Right atrium auricular region (tissue), 2 donors: Measurements from ENCODE around the gene TMEM255B. TPM values are rescaled to one million over a fixed set of nuclear protein-coding genes. Genes with fewer than 3 reads are reported as not detected.
"Not testable (repeated sequence)": the region's sequence is repeated elsewhere in the genome, so short reads cannot be mapped to it uniquely, and the experiment has no call there.

Source experiments
- DNase-seq: peaks from one replicate; pipeline ENCODE4 v3.0.0-alpha.2; 2019; ENCODE audit warnings: low spot score
- H3K27ac ChIP-seq, 2 donors: fragments of 200-600 bp; sonication (generic); 1 replicate in 1 of 2; 2 replicates in 1 of 2; pipeline ENCODE4 v1.5.1; 2016 to 2019
- H3K27me3 ChIP-seq, 2 donors: fragments of 200-600 bp; sonication (generic); one replicate each; pipeline versions ENCODE4 v1.5.1 to v1.6.0; 2017 to 2019
- H3K36me3 ChIP-seq: fragments of 200-600 bp; sonication (generic); one replicate; pipeline ENCODE4 v1.5.1; 2016
- H3K4me1 ChIP-seq, 2 donors: fragments of 200-600 bp; sonication (generic); one replicate each; pipeline versions ENCODE4 v1.5.1 to v1.6.0; 2017 to 2019
- H3K4me3 ChIP-seq, 2 donors: fragments of 200-600 bp; sonication (generic); 1 replicate in 1 of 2; 2 replicates in 1 of 2; pipeline ENCODE4 v1.5.1; 2017 to 2019; ENCODE audit warnings: mild to moderate bottlenecking in 1 of 2, moderate library complexity in 1 of 2
- H3K9me3 ChIP-seq, 2 donors: fragments of 200-600 bp; sonication (generic); one replicate each; pipeline ENCODE4 v1.5.1; 2019
- total RNA-seq, 2 donors: library from RNA; depleted of rRNA; stranded (reverse); fragments of >200 nt; gene quantifications; one replicate each; pipeline ENCODE4 v1.1.0, GENCODE V29; 2016
- TF ChIP-seq, protein P1 (sequence below), 2 donors: fragments of 200-600 bp; sonication (generic); IDR thresholded peaks; one replicate each; pipeline ENCODE4 v1.5.1; 2019; ENCODE audit warnings: antibody characterized with exemption in 2 of 2

Gene TMEM255B
- total RNA-seq, 2 donors from 2014 or later: 5.2 to 6.0 TPM

DNA sequence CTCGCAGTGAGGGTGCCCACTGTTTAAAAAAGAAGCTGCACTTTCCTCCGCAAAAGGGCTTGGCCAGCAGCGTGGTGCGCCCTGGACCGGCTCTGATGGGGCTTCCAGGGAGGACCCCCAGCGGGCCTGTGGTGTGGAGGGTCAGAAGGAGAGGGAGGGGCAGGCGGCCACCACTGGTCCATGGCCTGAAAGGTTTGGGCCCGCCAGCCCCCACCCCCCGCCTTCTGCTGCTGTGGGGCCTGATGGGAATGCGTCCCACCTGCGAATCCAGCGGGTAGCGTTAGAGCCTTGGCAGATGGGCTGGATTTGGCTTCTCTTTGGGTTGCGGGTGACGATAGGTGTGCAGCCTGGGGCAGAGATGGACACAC is 34.7 kb downstream of the TMEM255B start:
- no peaks in the 10 kb centered on the region for H3K27me3 ChIP-seq
- H3K27ac ChIP-seq: no peak overlapping the region
- H3K4me3 ChIP-seq: no peak overlapping the region
- no peaks in the 10 kb centered on the region for H3K9me3 ChIP-seq
- TF ChIP-seq, protein P1, sequence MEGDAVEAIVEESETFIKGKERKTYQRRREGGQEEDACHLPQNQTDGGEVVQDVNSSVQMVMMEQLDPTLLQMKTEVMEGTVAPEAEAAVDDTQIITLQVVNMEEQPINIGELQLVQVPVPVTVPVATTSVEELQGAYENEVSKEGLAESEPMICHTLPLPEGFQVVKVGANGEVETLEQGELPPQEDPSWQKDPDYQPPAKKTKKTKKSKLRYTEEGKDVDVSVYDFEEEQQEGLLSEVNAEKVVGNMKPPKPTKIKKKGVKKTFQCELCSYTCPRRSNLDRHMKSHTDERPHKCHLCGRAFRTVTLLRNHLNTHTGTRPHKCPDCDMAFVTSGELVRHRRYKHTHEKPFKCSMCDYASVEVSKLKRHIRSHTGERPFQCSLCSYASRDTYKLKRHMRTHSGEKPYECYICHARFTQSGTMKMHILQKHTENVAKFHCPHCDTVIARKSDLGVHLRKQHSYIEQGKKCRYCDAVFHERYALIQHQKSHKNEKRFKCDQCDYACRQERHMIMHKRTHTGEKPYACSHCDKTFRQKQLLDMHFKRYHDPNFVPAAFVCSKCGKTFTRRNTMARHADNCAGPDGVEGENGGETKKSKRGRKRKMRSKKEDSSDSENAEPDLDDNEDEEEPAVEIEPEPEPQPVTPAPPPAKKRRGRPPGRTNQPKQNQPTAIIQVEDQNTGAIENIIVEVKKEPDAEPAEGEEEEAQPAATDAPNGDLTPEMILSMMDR (IDR thresholded peaks at IDR 0.05): no peak
- H3K4me1 ChIP-seq: no peaks in the 10 kb centered on the region
- no peaks in the 10 kb centered on the region for H3K36me3 ChIP-seq
- DNase-seq: no peak

DNA sequence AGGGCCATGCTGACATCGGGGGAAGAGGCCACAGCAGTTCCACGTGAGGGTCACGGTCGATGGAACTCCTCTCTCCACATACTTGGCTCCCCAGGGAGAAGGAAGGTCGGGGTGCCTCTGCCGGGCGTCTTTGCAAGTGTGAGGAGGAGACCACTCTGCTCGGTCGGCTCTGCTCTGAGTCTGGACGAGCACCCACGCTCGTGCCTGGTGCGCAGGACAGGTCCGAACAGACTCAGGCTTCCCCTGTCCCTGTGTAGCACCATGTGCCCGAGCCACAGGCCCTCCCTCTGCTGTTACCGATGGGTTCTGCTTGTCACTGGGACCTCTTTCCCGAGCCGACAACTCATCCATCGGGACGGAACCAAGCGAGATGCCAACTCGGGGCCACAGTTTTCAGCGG is 35.1 kb downstream of the TMEM255B start:
- TF ChIP-seq, protein P1 (IDR thresholded peaks at IDR 0.05): no peak
- no peak for DNase-seq
- H3K9me3 ChIP-seq: no peaks in the 10 kb centered on the region

DNA sequence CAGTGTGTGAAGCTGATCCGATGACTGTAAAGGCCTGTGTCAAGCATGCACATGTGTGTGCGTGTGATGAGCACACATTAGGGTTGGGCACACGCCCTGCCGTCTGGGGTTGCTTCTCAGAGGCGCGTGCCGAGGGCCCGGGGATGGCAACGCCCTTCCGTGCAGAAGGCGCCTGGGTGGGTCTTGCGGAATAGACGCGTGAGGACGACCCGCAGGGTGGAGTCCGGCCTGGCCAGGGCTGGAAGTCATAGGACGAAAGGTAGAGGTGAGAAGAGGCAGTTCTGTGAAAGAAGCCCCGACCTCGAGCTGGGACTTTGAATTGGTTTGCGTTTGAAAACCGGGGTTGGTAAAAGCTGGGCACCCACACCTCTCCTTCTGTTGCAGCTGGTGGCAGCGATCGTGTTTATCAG is 35.7 kb downstream of the TMEM255B start:
- Histone ChIP-seq H3K4me3 (no peak overlapping the region), H3K27me3 (no peaks in the 10 kb centered on the region), H3K9me3 (no peaks in the 10 kb centered on the region), H3K27ac (no peak overlapping the region), H3K4me1 (no peaks in the 10 kb centered on the region), H3K36me3 (no peaks in the 10 kb centered on the region)
- no peak for DNase-seq
- TF ChIP-seq, protein P1 (IDR thresholded peaks at IDR 0.05): no peak

More for the DNA sequence above, 35.1 kb downstream of the TMEM255B start:
- Histone ChIP-seq H3K36me3 (no peaks in the 10 kb centered on the region), H3K27me3 (no peaks in the 10 kb centered on the region), H3K4me3 (no peak overlapping the region), H3K4me1 (no peaks in the 10 kb centered on the region), H3K27ac (no peak overlapping the region)

DNA sequence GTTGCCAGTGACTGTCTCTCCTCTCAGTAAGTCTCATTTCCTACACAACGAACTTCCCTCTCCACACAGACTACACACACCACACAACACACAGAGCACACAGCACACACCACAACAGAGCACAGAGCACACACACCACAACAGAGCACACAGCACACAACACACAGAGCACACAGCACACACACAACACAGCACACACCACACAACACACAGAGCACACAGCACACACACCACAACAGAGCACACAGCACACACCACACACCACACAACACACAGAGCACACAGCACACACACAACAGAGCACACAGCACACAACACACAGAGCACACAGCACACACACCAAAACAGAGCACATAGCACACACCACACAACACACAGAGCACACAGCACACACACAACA is 36.3 kb downstream of the TMEM255B start:
- not testable (repeated sequence) for H3K36me3 ChIP-seq, DNase-seq, H3K9me3 ChIP-seq, H3K4me3 ChIP-seq, H3K4me1 ChIP-seq, H3K27me3 ChIP-seq, H3K27ac ChIP-seq

GRCh38 chr13:113796211-113796963 is 37.4 kb downstream of the TMEM255B start:
- TF ChIP-seq, protein P1 (IDR thresholded peaks at IDR 0.05): no peak
- H3K4me3 ChIP-seq: no peak overlapping the region
- H3K9me3 ChIP-seq: no peaks in the 10 kb centered on the region
- H3K36me3 ChIP-seq: no peaks in the 10 kb centered on the region
- H3K27me3 ChIP-seq: no peaks in the 10 kb centered on the region
- no peaks in the 10 kb centered on the region for H3K4me1 ChIP-seq
- H3K27ac ChIP-seq: no peak overlapping the region
- no peak for DNase-seq

DNA sequence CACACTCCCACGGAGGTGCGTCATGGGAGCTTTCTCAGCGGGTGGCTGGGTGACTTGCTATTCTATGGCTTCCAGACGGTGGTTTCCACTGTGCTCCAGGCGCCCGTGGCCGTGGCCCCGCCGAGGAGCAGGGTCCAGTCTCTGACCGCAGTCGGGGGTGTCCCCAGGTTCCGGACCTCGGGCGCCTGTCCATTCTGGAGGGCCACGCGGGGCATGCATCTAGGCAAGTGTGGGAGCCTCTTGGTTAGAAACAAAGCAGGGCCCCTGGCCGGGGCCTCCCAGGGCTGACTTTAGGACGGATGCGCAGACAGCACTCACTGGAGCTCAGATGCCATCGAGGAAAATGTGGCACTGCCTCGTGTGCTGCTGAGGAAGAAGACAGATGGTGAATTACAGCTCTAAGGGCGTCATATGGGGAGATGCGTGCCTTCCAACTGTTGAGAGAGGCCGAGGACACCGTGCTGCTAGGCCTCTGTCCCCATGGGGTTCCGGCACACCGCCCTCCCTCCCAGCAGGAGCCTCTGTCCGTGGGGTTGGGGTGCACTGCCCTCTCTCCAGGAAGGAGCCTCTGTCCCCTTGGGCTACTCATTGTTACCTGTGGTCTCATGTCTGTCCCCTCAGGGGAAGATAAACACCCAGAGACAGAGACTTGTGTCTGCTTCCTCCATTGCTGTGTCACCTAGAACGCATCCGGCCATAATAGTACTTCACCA is 38.1 kb downstream of the TMEM255B start:
- no peak overlapping the region for H3K4me3 ChIP-seq
- no peak for DNase-seq
- no peaks in the 10 kb centered on the region for H3K9me3 ChIP-seq
- peaks cover 0 to 5% of the 10 kb centered on the region in 2 donors for H3K4me1 ChIP-seq
- H3K27me3 ChIP-seq: no peaks in the 10 kb centered on the region
- no peak overlapping the region for H3K27ac ChIP-seq
- no peaks in the 10 kb centered on the region for H3K36me3 ChIP-seq
- TF ChIP-seq, protein P1 (IDR thresholded peaks at IDR 0.05): no peak
